LNCAP (cell line): ENCODE measurements around the gene SHISA9.

Experiments used
- CTCF ChIP-seq: fragments of 450-650 bp; IDR thresholded peaks from 2 replicates; pipeline ENCODE4 v1.5.1; 2017; ENCODE audit warnings: mild to moderate bottlenecking

The SHISA9 gene

GRCh38 chr16:13229039-13229438, 327.6 kb downstream of the SHISA9 start:
- TF ChIP-seq CTCF, result no peak

DNA sequence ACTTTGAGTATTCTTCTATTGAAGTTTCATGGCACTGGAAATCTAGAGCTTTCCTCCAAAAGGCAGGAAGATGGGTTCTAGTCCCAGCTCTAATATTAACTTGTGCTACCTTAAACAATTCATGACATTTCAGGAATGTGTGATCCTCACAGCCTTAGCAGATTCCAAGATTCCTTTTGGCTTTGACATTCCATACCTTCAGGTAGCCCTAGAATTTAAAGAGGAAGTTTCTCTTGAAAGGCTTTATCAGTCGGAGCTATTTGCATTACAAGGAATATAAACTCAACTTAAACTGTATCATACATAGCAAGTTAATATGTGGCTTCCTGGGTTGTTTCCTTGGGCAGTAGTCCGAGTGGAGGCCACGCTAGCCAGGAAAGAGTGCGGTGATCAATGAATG, 330.0 kb downstream of the SHISA9 start:
- no peak for TF ChIP-seq CTCF

- no peak for TF ChIP-seq CTCF
Measured at GRCh38 chr16:13234999-13235398, 333.6 kb downstream of the SHISA9 start.

GRCh38 chr16:13236308-13236707, 334.9 kb downstream of the SHISA9 start:
- TF ChIP-seq CTCF, result no peak

DNA sequence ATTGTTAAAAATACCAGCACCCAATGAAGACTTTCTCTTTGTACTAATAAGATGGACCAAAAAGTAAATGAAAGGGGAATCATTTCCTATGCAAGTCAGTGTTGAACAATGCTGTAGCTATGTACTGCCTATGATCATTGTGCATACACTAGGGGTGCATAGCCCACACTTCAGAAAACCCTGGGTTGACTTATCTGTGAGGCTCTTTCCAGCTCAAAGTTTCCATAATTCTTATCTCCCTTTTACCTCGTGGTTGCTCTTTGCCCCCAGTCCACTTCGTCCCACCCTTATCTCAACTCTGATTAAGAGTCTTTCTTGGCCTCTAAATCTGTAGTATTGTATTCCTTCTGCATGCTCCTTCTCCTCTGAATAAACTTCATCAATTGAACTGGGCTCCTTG, 336.8 kb downstream of the SHISA9 start:
- no peak for TF ChIP-seq CTCF

DNA sequence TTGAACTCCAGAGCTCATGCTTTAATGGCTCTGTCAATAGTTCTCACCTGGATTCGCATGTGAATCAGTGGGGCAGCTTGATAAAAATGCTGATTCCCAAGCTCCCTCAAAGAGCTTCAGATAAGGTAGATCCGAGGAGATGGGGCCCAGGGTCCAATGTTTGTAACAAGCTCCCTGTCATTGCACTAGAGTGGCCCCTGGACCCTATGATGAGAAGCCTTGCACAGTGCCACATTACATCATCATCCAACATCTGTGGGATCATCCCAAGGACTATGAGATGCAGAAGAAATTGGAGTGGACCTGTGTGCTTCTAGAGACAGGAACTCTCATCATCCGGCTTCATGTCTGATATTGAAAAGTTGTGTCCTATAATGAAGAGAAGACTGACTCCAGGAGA, 340.8 kb downstream of the SHISA9 start:
- no peak for TF ChIP-seq CTCF

DNA sequence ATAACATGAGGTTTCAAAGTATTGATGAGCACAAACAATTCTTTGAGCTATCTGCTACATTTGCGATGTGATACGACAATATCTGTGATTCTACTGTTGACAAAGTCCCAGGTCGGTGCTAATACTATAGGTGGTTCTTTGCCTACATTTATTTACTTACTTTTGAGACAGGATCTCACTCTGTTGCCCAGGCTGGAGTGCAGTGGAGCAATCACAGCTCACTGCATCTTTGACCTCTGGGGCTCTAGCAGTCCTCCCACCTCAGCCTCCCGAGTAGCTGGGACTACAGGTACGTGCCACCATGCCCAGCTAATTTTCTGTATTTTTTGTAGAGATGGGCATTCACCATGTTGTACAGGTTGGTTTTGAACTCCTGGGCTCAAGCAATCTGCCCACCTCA, 343.4 kb downstream of the SHISA9 start:
- TF ChIP-seq CTCF, result no peak

DNA sequence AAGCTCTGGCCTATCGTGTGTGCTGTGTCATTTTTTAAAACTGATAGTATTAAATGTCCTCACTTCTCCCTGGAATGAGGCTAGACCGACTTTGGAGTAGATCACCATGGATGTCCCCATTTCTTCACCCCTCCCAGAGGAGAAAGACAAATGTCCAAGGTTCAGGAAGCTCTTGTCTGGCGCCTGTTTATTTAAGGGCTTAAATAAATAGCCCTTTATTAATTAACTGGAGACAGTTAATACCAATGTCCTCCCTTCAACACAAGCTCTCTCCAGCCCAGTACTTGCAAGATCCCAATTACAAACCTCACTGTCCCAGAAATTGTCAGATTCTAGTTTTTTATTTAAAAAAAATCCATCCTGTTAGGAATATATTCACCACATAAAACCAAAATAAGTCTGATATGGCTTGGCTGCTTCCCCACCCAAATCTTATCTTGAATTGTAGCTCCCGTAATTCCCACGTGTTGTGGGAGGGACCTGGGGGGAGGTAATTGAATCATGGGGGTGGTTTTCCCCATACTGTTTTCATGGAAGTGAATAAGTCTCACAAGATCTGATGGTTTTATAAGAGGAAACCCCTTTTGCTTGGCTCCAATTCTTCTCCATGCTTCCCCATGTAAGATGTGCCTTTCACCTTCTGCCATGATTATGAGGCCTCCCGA, 344.4 kb downstream of the SHISA9 start:
- no peak for TF ChIP-seq CTCF
